DND-41 (cell line): ENCODE results near the gene TRIOBP.

Experiments used
- ATAC-seq: fragments of 200-7000 bp; cut with Tn5 transposase; 3 replicates; pipeline ENCODE4 v1.9.1; 2021; ENCODE audit warnings: low read depth; ENCODE audit not compliant: insufficient read depth
- DNase-seq: peaks from one replicate; pipeline ENCODE4 v3.0.0-alpha.2; 2020
- H2AFZ ChIP-seq: 2 replicates; pipeline ENCODE4 v1.6.0; 2012; ENCODE audit warnings: low read depth, low read length
- H3K27ac ChIP-seq: 2 replicates; pipeline ENCODE4 v1.5.1; 2012; ENCODE audit warnings: low read length, inconsistent platforms
- H3K27me3 ChIP-seq: fragments of 200-600 bp; sonication (generic); 2 replicates; pipeline ENCODE4 v1.6.0; 2012; ENCODE audit warnings: low read length, mild to moderate bottlenecking, inconsistent platforms; ENCODE audit not compliant: insufficient read depth, poor library complexity
- H3K36me3 ChIP-seq: 2 replicates; pipeline ENCODE4 v1.5.1; 2012; ENCODE audit warnings: low read length, inconsistent platforms; ENCODE audit not compliant: insufficient read depth
- H3K4me1 ChIP-seq: 2 replicates; pipeline ENCODE4 v1.5.1; 2012; ENCODE audit warnings: mild to moderate bottlenecking, low read length; ENCODE audit not compliant: insufficient read depth
- H3K4me2 ChIP-seq: 2 replicates; pipeline ENCODE4 v1.6.0; 2012; ENCODE audit warnings: mild to moderate bottlenecking, moderate library complexity, low read length, inconsistent platforms; ENCODE audit not compliant: insufficient read depth
- H3K4me3 ChIP-seq, 2 experiments: fragments of 200-600 bp in 1 of 2; shearing (Covaris generic) in 1 of 2; 2 replicates each; pipeline ENCODE4 v1.5.1; 2012 to 2016; ENCODE audit warnings: inconsistent platforms in 2 of 2, low read length in 2 of 2, mild to moderate bottlenecking in 2 of 2, low read depth in 1 of 2, moderate library complexity in 1 of 2
- H3K79me2 ChIP-seq: 2 replicates; pipeline ENCODE4 v1.6.0; 2012; ENCODE audit warnings: low read length, inconsistent platforms; ENCODE audit not compliant: insufficient read depth
- H3K9ac ChIP-seq: 2 replicates; pipeline ENCODE4 v1.6.0; 2012; ENCODE audit warnings: low read depth, mild to moderate bottlenecking, inconsistent platforms, low read length, moderate library complexity
- H3K9me3 ChIP-seq: 2 replicates; pipeline ENCODE4 v1.5.1; 2012; ENCODE audit warnings: low read length, moderate library complexity, mild to moderate bottlenecking, inconsistent platforms; ENCODE audit not compliant: insufficient read depth, severe bottlenecking
- H4K20me1 ChIP-seq: 2 replicates; pipeline ENCODE4 v1.6.0; 2012; ENCODE audit warnings: low read length; ENCODE audit not compliant: insufficient read depth
- EZH2 ChIP-seq: IDR thresholded peaks from 3 replicates; pipeline ENCODE4 v1.6.1; 2012; ENCODE audit warnings: borderline replicate concordance, low read depth, mild to moderate bottlenecking, moderate library complexity, low read length, inconsistent platforms; ENCODE audit not compliant: severe bottlenecking
- TF ChIP-seq, protein P1 (sequence below): IDR thresholded peaks from 2 replicates; pipeline ENCODE4 v1.5.1; 2012; ENCODE audit warnings: borderline replicate concordance, low read length, moderate library complexity, mild to moderate bottlenecking; ENCODE audit not compliant: poor library complexity, severe bottlenecking; ENCODE audit errors: extremely low read depth

The TRIOBP gene

DNA sequence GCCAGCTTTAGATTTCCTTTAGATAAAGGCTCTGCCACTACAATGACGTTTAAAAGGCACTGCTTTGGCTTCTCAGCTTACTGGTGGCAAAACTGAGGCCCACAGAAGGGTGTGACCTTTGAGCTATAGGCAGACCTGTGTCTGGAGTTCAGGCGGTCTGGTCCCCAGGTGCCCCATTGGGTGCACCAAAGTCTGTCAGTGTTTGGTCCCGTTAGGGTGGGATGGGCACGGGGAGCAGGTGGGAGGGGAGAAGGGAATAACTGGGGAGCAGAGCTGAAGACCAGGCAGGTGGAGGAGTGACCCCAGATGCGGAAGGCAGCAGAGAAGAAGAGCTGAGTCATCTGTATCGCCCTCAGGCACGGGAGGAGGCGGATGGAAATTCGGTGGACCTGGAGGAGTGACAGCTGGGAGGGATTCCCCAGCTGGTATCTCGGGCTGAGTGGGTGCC, 65.6 kb downstream of the TRIOBP start:
- H3K79me2 ChIP-seq = no peaks in the 10 kb centered on the region
- no peak overlapping the region for H3K27ac ChIP-seq
- no peaks in the 10 kb centered on the region for H3K27me3 ChIP-seq
- H2AFZ ChIP-seq = no peak overlapping the region
- no peak overlapping the region for H3K4me3 ChIP-seq
- no peak overlapping the region for H3K4me2 ChIP-seq
- H3K9ac ChIP-seq = no peak overlapping the region
- ATAC-seq (no peak), DNase-seq (no peak)
- peaks cover 73% of the 10 kb centered on the region for H3K36me3 ChIP-seq
- no peaks in the 10 kb centered on the region for H3K4me1 ChIP-seq
- no peaks in the 10 kb centered on the region for H3K9me3 ChIP-seq
- TF ChIP-seq, protein P1, sequence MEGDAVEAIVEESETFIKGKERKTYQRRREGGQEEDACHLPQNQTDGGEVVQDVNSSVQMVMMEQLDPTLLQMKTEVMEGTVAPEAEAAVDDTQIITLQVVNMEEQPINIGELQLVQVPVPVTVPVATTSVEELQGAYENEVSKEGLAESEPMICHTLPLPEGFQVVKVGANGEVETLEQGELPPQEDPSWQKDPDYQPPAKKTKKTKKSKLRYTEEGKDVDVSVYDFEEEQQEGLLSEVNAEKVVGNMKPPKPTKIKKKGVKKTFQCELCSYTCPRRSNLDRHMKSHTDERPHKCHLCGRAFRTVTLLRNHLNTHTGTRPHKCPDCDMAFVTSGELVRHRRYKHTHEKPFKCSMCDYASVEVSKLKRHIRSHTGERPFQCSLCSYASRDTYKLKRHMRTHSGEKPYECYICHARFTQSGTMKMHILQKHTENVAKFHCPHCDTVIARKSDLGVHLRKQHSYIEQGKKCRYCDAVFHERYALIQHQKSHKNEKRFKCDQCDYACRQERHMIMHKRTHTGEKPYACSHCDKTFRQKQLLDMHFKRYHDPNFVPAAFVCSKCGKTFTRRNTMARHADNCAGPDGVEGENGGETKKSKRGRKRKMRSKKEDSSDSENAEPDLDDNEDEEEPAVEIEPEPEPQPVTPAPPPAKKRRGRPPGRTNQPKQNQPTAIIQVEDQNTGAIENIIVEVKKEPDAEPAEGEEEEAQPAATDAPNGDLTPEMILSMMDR = no peak
- TF ChIP-seq EZH2 = no peak
- H4K20me1 ChIP-seq = 0 out of 2 replicates have a peak, but pooled peaks cover 11% of the 10 kb centered on the region

DNA sequence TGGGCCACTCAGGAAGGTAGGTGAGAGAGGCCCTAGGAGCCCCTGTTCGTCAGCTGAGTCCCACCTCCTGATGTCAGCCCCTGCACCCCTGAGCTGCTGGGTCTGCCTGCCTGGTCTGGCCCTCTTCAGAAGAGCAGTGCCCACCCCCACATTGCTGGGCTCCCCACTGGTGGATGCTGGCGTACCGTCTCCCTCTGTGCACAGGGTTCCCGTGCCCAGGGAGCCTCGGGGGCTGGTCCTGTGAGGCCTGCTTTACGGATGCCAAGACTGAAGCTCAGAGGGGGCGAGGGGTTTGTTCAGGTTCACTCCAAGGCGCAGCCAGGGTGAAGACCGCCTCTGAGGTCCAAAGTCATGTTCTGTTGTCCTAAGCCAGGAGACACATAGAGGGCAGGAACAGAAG, 66.2 kb downstream of the TRIOBP start:
- Histone ChIP-seq H3K36me3 (peaks cover 73% of the 10 kb centered on the region), H3K9ac (no peak overlapping the region), H3K79me2 (no peaks in the 10 kb centered on the region), H3K27me3 (no peaks in the 10 kb centered on the region), H3K27ac (no peak overlapping the region), H3K9me3 (no peaks in the 10 kb centered on the region), H4K20me1 (0 out of 2 replicates have a peak, but pooled peaks cover 11% of the 10 kb centered on the region), H2AFZ (no peak overlapping the region), H3K4me3 (no peak overlapping the region), H3K4me2 (no peak overlapping the region), H3K4me1 (no peaks in the 10 kb centered on the region)
- no peak for ATAC-seq
- no peak for TF ChIP-seq EZH2
- TF ChIP-seq, protein P1 = no peak
- DNase-seq = no peak

DNA sequence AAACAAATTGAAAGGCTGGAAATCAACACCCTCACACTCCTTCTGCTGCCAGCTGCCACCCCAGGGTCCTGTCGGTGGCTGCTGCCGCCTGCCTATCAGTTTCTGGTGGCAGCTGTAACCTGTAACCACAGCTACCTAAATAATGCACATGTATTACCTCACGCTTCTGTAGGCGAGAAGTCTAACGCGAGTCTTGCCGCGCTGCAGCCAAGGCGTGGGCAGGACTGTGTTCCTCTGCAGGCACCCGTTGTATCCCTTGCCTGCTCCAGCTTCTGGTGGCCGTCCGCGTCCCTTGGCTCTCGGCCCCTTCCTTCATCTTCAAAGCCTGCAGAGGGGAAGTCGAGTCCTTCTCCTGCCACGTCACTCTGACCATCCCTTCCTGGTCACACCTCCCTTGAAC, 66.8 kb downstream of the TRIOBP start:
- no peak overlapping the region for H3K9ac ChIP-seq
- H2AFZ ChIP-seq = no peak overlapping the region
- H3K4me2 ChIP-seq = no peak overlapping the region
- DNase-seq (no peak), ATAC-seq (no peak)
- no peak overlapping the region for H3K4me3 ChIP-seq
- TF ChIP-seq EZH2 = no peak
- TF ChIP-seq, protein P1 = no peak
- no peaks in the 10 kb centered on the region for H3K27me3 ChIP-seq
- no peaks in the 10 kb centered on the region for H3K79me2 ChIP-seq
- H4K20me1 ChIP-seq = 0 out of 2 replicates have a peak, but pooled peaks cover 11% of the 10 kb centered on the region
- H3K36me3 ChIP-seq = peaks cover 73% of the 10 kb centered on the region
- no peak overlapping the region for H3K27ac ChIP-seq
- H3K4me1 ChIP-seq = no peaks in the 10 kb centered on the region
- no peaks in the 10 kb centered on the region for H3K9me3 ChIP-seq

DNA sequence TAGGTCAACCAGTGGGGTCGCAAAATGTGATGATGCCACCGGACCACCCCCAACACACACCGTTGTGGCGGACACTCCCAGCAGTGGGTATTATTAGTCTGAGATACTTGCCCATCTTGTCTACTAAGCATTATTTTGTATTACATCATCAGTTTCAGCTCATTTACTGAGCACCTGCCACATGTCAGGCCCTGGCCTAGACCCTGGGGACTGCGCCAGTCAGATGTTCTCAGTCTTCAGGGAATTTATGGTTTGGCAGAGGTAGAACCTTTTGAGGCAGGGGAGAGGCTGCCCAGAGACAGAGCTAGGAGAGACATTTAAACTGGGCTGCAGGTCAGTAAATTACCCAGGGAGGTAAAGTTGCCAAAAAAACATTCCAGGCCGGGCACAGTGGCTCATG, 67.8 kb downstream of the TRIOBP start:
- TF ChIP-seq, protein P1 = no peak
- no peak for TF ChIP-seq EZH2
- Histone ChIP-seq H3K4me3 (no peak overlapping the region), H2AFZ (no peak overlapping the region), H3K79me2 (no peaks in the 10 kb centered on the region), H4K20me1 (0 out of 2 replicates have a peak, but pooled peaks cover 11% of the 10 kb centered on the region), H3K36me3 (peaks cover 73% of the 10 kb centered on the region), H3K27me3 (no peaks in the 10 kb centered on the region), H3K9me3 (no peaks in the 10 kb centered on the region), H3K4me1 (no peaks in the 10 kb centered on the region), H3K4me2 (no peak overlapping the region), H3K9ac (no peak overlapping the region), H3K27ac (no peak overlapping the region)
- DNase-seq (no peak), ATAC-seq (no peak)
